Mucosa of descending colon (tissue), 3 donors: ENCODE data around the gene NEMF. TPM values are rescaled to one million over a fixed set of nuclear protein-coding genes. Genes with fewer than 3 reads are reported as not detected.
"Not testable (repeated sequence)": the region's sequence is repeated elsewhere in the genome, so short reads cannot be mapped to it uniquely, and the experiment has no call there.

ENCODE experiments used
- ATAC-seq: fragments of 200-7000 bp; cut with Tn5 transposase; one replicate; pipeline ENCODE4 v1.9.1; 2020; ENCODE audit warnings: mild to moderate bottlenecking, moderate library complexity
- DNase-seq, 3 donors: peaks; one replicate each; pipeline ENCODE4 v3.0.0-alpha.2; 2020
- H3K36me3 ChIP-seq: fragments of 200-600 bp; one replicate; pipeline ENCODE4 v1.8.0; 2021; ENCODE audit warnings: low read depth, mild to moderate bottlenecking
- H3K4me1 ChIP-seq: fragments of 200-600 bp; one replicate; pipeline ENCODE4 v1.8.0; 2021; ENCODE audit warnings: low read depth, mild to moderate bottlenecking
- H3K4me3 ChIP-seq: fragments of 200-600 bp; one replicate; pipeline ENCODE4 v1.8.0; 2021; ENCODE audit warnings: mild to moderate bottlenecking
- H3K9me3 ChIP-seq: fragments of 200-600 bp; one replicate; pipeline ENCODE4 v1.8.0; 2021; ENCODE audit warnings: mild to moderate bottlenecking
- CTCF ChIP-seq: fragments of 200-600 bp; IDR thresholded peaks from one replicate; pipeline ENCODE4 v1.8.0; 2022; ENCODE audit warnings: antibody characterized with exemption, mild to moderate bottlenecking
- intact Hi-C, 2 donors: fragments of 100-400 bp; cut with DNase I in 1 of 2; cut with micrococcal nuclease in 1 of 2; formaldehyde crosslinking; loops; one replicate each; pipeline versions ENCODE4 v1.11.0 to v1.11.1; 2022; cut with DNase I, micrococcal nuclease
- total RNA-seq, 3 donors: library from RNA; stranded (reverse); fragmentation: NEBNext Ultra II Directional in 2 of 3; extraction: Animal tissue kit (Norgen Biotek cat#: 25700) in 2 of 3; gene quantifications; one replicate each; pipeline versions ENCODE4 v1.2.1 to v1.2.4, GENCODE V29; 2021 to 2023
- donor health status: DM: no; HTN: no; CAD: no; lungs with moderate emphysema.
- donor health status: DM: no; HTN: no; CAD: no.
- donor health status: DM: no; HTN: yes; CAD: no.

Gene NEMF
- total RNA-seq, 3 donors from 2014 or later, result 54.8 to 68.9 (median 66.6) TPM

- no peak for TF ChIP-seq CTCF
- no peak overlapping the region for H3K4me3 ChIP-seq
- no peak for DNase-seq
- H3K4me1 ChIP-seq, result peaks cover 38% of the 10 kb centered on the region
- no peaks in the 10 kb centered on the region for H3K36me3 ChIP-seq
- H3K9me3 ChIP-seq, result no peaks in the 10 kb centered on the region
- ATAC-seq, result no peak
- intact Hi-C loops, result loop anchor here in 1 of 2 donors (10.0 kb wide), 1 partner anchor 67 kb away; no protein-coding TSS in a partner anchor
Measured at GRCh38 chr14:49897414-49897813, 44.8 kb upstream of the NEMF start.

GRCh38 chr14:49896966-49897365 lies 44.4 kb upstream of the NEMF start:
- TF ChIP-seq CTCF, result no peak
- DNase-seq (no peak), ATAC-seq (no peak)
- intact Hi-C loops, result loop anchor here in 1 of 2 donors (10.0 kb wide), 1 partner anchor 68 kb away; no protein-coding TSS in a partner anchor
- Histone ChIP-seq H3K9me3 (no peaks in the 10 kb centered on the region), H3K4me1 (peaks cover 37% of the 10 kb centered on the region), H3K4me3 (no peak overlapping the region), H3K36me3 (no peaks in the 10 kb centered on the region)

GRCh38 chr14:49896272-49896671 lies 43.7 kb upstream of the NEMF start:
- not testable (repeated sequence) for H3K9me3 ChIP-seq, H3K36me3 ChIP-seq, H3K4me3 ChIP-seq, DNase-seq, ATAC-seq
- intact Hi-C loops, result loop anchor here in 1 of 2 donors (10.0 kb wide), 1 partner anchor 69 kb away; no protein-coding TSS in a partner anchor
- H3K4me1 ChIP-seq, result peaks cover 43% of the 10 kb centered on the region

GRCh38 chr14:49895480-49895879 lies 42.9 kb upstream of the NEMF start:
- Histone ChIP-seq H3K9me3 (no peaks in the 10 kb centered on the region), H3K4me1 (peaks cover 43% of the 10 kb centered on the region), H3K4me3 (peak overlapping the region; percentile 1), H3K36me3 (no peaks in the 10 kb centered on the region)
- ATAC-seq (no peak), DNase-seq (no peak)
- intact Hi-C loops, result loop anchor here in 1 of 2 donors (10.0 kb wide), 1 partner anchor 69 kb away; no protein-coding TSS in a partner anchor
- TF ChIP-seq CTCF, result no peak

- not testable (repeated sequence) for H3K9me3 ChIP-seq, H3K36me3 ChIP-seq, ATAC-seq, DNase-seq
- intact Hi-C loops, result loop anchor here in 1 of 2 donors (10.0 kb wide), 1 partner anchor 70 kb away; no protein-coding TSS in a partner anchor
- Histone ChIP-seq H3K4me1 (peaks cover 41% of the 10 kb centered on the region), H3K4me3 (peak overlapping the region; percentile 99)
Measured at GRCh38 chr14:49894214-49895107, 41.9 kb upstream of the NEMF start.

GRCh38 chr14:49893309-49894213 lies 41.0 kb upstream of the NEMF start:
- H3K4me3 ChIP-seq, result peak overlapping the region; percentile 99
- intact Hi-C loops, result loop anchor here in 1 of 2 donors (10.0 kb wide), 1 partner anchor 71 kb away; no protein-coding TSS in a partner anchor
- H3K36me3 ChIP-seq, result no peaks in the 10 kb centered on the region
- peak; percentile 72 for ATAC-seq
- DNase-seq, result peak; percentile 74 to 87 (median 85)
- H3K4me1 ChIP-seq, result peaks cover 34% of the 10 kb centered on the region
- TF ChIP-seq CTCF, result no peak
- H3K9me3 ChIP-seq, result no peaks in the 10 kb centered on the region
